HEK293T (cell line): ENCODE results near the gene ALPK1.

Experiments used
- CTCF ChIA-PET: fragments of 350-600 bp; formaldehyde crosslinking; extraction: SDS; loops from one replicate; lab custom pipeline; 2021; ENCODE audit warnings: antibody characterized with exemption, inconsistent platforms; lab: Yijun Ruan, JAX
- POLR2A ChIA-PET: fragments of 350-600 bp; formaldehyde crosslinking; extraction: SDS; loops from one replicate; lab custom pipeline; 2020; ENCODE audit warnings: antibody characterized with exemption, inconsistent platforms; lab: Yijun Ruan, JAX
- DNase-seq: peaks from one replicate; pipeline ENCODE4 v3.0.0; 2012; ENCODE audit warnings: mixed read lengths; ENCODE audit errors: extremely low spot score
- ARNT ChIP-seq: fragments of 450-650 bp; IDR thresholded peaks from 2 replicates; pipeline ENCODE4 v1.6.1; 2017; ENCODE audit warnings: mild to moderate bottlenecking
- BHLHE40 ChIP-seq: fragments of 450-650 bp; IDR thresholded peaks from 2 replicates; pipeline ENCODE4 v1.6.1; 2016; ENCODE audit warnings: mild to moderate bottlenecking, moderate library complexity, borderline replicate concordance
- CTBP1 ChIP-seq: fragments of 450-650 bp; IDR thresholded peaks from 2 replicates; pipeline ENCODE4 v1.6.1; 2016; ENCODE audit warnings: borderline replicate concordance
- ELF4 ChIP-seq: fragments of 450-650 bp; IDR thresholded peaks from 2 replicates; pipeline ENCODE4 v1.6.1; 2017; ENCODE audit warnings: antibody characterized with exemption
- FOXA1 ChIP-seq: fragments of 450-650 bp; IDR thresholded peaks from 2 replicates; pipeline ENCODE4 v1.6.1; 2016; ENCODE audit warnings: mild to moderate bottlenecking
- FOXK2 ChIP-seq: fragments of 450-650 bp; IDR thresholded peaks from 2 replicates; pipeline ENCODE4 v1.6.1; 2016; ENCODE audit warnings: mild to moderate bottlenecking
- FOXM1 ChIP-seq: fragments of 450-650 bp; IDR thresholded peaks from 2 replicates; pipeline ENCODE4 v1.6.1; 2017; ENCODE audit warnings: mild to moderate bottlenecking, borderline replicate concordance
- HDGF ChIP-seq: fragments of 450-650 bp; IDR thresholded peaks from 2 replicates; pipeline ENCODE4 v1.6.1; 2017; ENCODE audit warnings: antibody characterized with exemption, borderline replicate concordance
- L3MBTL2 ChIP-seq: fragments of 450-650 bp; conservative IDR thresholded peaks from 2 replicates; pipeline ENCODE4 v1.6.1; 2016; ENCODE audit warnings: mild to moderate bottlenecking
- LEF1 ChIP-seq: fragments of 450-650 bp; IDR thresholded peaks from 2 replicates; pipeline ENCODE4 v1.6.1; 2017; ENCODE audit warnings: mild to moderate bottlenecking, borderline replicate concordance
- NFRKB ChIP-seq: fragments of 450-650 bp; IDR thresholded peaks from 2 replicates; pipeline ENCODE4 v1.6.1; 2016; ENCODE audit warnings: mild to moderate bottlenecking, moderate library complexity
- PKNOX1 ChIP-seq: fragments of 450-650 bp; IDR thresholded peaks from 2 replicates; pipeline ENCODE4 v1.6.1; 2016
- SP1 ChIP-seq: fragments of 450-650 bp; IDR thresholded peaks from 2 replicates; pipeline ENCODE4 v1.6.1; 2017
- SUZ12 ChIP-seq: fragments of 450-650 bp; IDR thresholded peaks from 2 replicates; pipeline ENCODE4 v1.6.1; 2016; ENCODE audit warnings: mild to moderate bottlenecking
- TARDBP ChIP-seq: fragments of 450-650 bp; IDR thresholded peaks from 2 replicates; pipeline ENCODE4 v1.6.1; 2016
- ZNF384 ChIP-seq: fragments of 450-650 bp; IDR thresholded peaks from 2 replicates; pipeline ENCODE4 v1.6.1; 2016

The ALPK1 gene

GRCh38 chr4:112374850-112375249, 77.7 kb downstream of the ALPK1 start:
- POLR2A ChIA-PET, result no interaction called here
- no peak for DNase-seq
- CTCF ChIA-PET, result no interaction called here
- TF ChIP-seq NFRKB (no peak), LEF1 (no peak), FOXA1 (no peak), BHLHE40 (no peak), ARNT (no peak)

- CTCF ChIA-PET, result no interaction called here
- POLR2A ChIA-PET, result no interaction called here
- DNase-seq, result no peak
- no peak for TF ChIP-seq SUZ12
- TF ChIP-seq TARDBP, result no peak
- no peak for TF ChIP-seq HDGF
- no peak for TF ChIP-seq SP1
- no peak for TF ChIP-seq L3MBTL2
- TF ChIP-seq FOXM1, result no peak
- no peak for TF ChIP-seq ARNT
- no peak for TF ChIP-seq NFRKB
- no peak for TF ChIP-seq FOXA1
- TF ChIP-seq FOXK2, result no peak
- no peak for TF ChIP-seq PKNOX1
Measured at GRCh38 chr4:112377171-112377570, 80.0 kb downstream of the ALPK1 start.

GRCh38 chr4:112377594-112378242, 80.5 kb downstream of the ALPK1 start:
- TF ChIP-seq FOXA1 (no peak), LEF1 (no peak), ZNF384 (no peak), FOXM1 (no peak), CTBP1 (no peak), ARNT (no peak), ELF4 (no peak), SUZ12 (no peak), L3MBTL2 (no peak), TARDBP (no peak), PKNOX1 (no peak), HDGF (no peak), FOXK2 (no peak), BHLHE40 (no peak), NFRKB (no peak)
- DNase-seq, result no peak
- ChIA-PET CTCF (no interaction called here), POLR2A (no interaction called here)

DNA sequence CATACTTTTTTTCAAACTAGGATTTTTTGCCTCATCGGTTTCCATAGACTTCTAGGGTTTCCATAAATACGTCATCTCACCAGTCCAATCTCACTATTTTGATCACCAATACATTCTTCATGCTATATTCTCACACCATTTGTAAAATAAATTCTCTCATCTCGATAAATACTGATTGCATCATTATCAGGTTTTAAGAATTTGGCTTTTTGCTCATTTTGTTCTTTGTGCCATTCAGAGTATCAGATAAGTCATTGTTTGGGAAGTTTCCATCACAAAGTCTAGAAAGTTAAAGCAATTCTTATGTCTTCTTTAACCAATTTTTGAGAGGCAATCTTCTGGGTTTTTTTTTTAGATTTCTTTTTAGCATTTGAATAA, 81.1 kb downstream of the ALPK1 start:
- TF ChIP-seq CTBP1, result no peak
- POLR2A ChIA-PET, result no interaction called here
- no peak for DNase-seq
- CTCF ChIA-PET, result no interaction called here

DNA sequence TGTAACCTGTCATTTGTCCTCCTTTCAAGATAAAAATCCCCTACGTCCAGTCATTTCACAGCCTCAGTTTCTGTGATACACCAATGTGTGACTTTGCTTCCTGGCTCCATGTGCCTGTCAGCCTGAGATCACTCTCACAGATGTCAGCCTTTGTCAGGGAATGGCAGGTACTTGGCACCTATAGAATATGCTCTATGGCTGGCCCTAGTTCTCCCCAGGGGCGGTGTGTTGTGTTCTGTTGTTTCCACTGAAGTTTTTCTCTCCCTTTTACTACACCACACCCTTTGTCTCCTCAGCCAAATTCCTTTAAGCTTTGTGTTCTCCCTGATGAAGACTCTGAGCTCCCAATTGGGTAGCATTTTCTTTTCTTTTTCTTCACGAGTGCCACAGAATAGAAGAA, 81.7 kb downstream of the ALPK1 start:
- TF ChIP-seq L3MBTL2, result no peak
- no peak for DNase-seq
- ChIA-PET CTCF (no interaction called here), POLR2A (no interaction called here)

DNA sequence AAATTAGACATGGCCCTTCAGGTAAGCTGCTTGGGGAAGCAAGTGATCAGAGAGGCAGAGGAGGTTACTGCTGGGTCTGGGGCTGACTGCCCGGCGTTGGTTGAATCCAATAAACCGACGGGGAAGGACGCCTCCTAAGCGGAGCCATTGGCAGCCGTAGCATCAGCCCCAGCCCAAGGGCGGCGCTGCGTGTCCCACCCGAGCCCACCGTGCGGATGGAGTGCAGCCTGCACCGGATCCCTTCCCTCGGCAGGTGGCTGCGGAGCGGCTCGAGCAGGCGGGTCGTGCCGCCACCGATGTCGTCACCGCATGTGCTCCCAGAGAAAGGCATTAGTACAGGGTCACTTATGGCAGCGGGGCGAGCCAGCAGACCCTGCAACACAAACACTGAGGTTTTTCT, 82.1 kb downstream of the ALPK1 start:
- TF ChIP-seq LEF1 (no peak), L3MBTL2 (no peak), SP1 (no peak), TARDBP (no peak), SUZ12 (no peak), HDGF (no peak), PKNOX1 (no peak), CTBP1 (no peak), ARNT (no peak), FOXM1 (no peak), FOXK2 (no peak), NFRKB (no peak), ZNF384 (no peak), FOXA1 (no peak), ELF4 (no peak), BHLHE40 (no peak)
- POLR2A ChIA-PET, result no interaction called here
- CTCF ChIA-PET, result no interaction called here
- DNase-seq, result no peak

DNA sequence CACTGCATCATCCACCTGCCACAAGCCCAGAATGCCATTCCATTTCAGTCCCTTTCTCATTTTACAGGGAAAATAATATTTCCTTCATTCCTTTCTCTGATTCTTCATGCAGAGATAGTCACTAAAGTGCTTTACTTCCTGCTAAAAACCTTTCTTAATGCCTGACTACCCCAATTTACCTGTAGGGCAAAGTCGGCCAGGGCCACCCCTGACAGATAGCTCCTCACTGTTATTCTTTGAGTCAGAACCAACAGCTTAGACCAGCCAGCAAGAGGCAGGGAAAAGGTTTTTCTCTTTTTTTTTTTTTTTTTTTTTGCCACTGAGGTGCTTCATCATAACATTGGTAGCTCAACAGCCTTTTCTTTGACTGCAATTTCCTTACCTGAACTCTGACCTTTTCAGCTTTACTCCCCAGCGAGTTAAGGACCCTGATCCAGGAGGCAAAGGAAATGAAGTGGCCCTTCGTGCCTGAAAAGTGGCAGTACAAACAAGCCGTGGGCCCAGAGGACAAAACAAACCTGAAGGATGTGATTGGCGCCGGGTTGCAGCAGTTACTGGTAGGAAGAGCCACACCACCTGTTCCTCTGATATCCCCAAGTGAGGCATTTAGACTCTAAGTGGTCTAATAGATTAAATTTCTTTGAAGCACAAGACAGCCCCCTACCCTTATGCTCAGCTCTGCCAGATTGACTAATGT, 85.0 kb downstream of the ALPK1 start:
- ChIA-PET CTCF (no interaction called here), POLR2A (no interaction called here)
- TF ChIP-seq NFRKB (no peak), ARNT (no peak), BHLHE40 (no peak), L3MBTL2 (no peak), TARDBP (no peak), SUZ12 (no peak), FOXK2 (no peak), ELF4 (no peak), PKNOX1 (no peak), LEF1 (no peak)
- no peak for DNase-seq
